ENCODE results near the gene TTC7B.
"Not testable (repeated sequence)": the region's sequence is repeated elsewhere in the genome, so short reads cannot be mapped to it uniquely, and the experiment has no call there.

TTC7B gene

GRCh38 chr14:90531497-90531896 is 284.7 kb downstream of the TTC7B start:
- no peaks in the 10 kb centered on the region for H3K79me2 ChIP-seq
- H3K4me1 ChIP-seq: peaks cover 6% of the 10 kb centered on the region
- no peak overlapping the region for H2AFZ ChIP-seq
- no peaks in the 10 kb centered on the region for H3K27me3 ChIP-seq (ENCODE audit: control insufficient read depth, insufficient read depth, low read length)
- TF ChIP-seq, protein P1, sequence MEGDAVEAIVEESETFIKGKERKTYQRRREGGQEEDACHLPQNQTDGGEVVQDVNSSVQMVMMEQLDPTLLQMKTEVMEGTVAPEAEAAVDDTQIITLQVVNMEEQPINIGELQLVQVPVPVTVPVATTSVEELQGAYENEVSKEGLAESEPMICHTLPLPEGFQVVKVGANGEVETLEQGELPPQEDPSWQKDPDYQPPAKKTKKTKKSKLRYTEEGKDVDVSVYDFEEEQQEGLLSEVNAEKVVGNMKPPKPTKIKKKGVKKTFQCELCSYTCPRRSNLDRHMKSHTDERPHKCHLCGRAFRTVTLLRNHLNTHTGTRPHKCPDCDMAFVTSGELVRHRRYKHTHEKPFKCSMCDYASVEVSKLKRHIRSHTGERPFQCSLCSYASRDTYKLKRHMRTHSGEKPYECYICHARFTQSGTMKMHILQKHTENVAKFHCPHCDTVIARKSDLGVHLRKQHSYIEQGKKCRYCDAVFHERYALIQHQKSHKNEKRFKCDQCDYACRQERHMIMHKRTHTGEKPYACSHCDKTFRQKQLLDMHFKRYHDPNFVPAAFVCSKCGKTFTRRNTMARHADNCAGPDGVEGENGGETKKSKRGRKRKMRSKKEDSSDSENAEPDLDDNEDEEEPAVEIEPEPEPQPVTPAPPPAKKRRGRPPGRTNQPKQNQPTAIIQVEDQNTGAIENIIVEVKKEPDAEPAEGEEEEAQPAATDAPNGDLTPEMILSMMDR (IDR thresholded peaks at IDR 0.05): no peak
- H3K9ac ChIP-seq: no peak overlapping the region
- no peak overlapping the region for H3K4me2 ChIP-seq (ENCODE audit: low read length)
- H3K4me3 ChIP-seq (ENCODE audit: low read depth, low read length): no peak overlapping the region
- no peak overlapping the region for H3K27ac ChIP-seq
- no peaks in the 10 kb centered on the region for H3K36me3 ChIP-seq (ENCODE audit: control insufficient read depth, insufficient read depth, low read length)
- no peaks in the 10 kb centered on the region for H3K9me3 ChIP-seq (ENCODE audit: control insufficient read depth, low read length)

DNA sequence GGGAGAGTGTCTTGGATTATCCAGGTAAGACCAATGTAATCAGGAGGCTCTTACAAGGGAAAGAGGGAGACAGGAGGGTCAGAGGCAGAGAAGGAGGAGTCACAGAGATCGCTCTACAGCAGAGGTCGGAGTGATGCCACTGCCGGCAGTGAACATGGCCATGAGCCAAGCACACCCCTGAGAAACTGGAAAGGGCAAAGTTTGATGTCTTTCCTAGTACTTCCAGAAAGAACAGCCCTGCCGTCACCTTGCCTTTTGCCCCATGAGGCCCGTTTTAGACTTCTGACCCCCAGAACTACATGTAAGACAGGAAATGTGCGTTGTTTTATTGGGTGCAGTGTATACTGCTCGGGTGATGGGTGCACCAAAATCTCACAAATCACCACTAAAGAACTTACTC is 285.7 kb downstream of the TTC7B start:
- no peak overlapping the region for H3K4me2 ChIP-seq (ENCODE audit: low read length)
- H3K9me3 ChIP-seq (ENCODE audit: control insufficient read depth, low read length): no peaks in the 10 kb centered on the region
- H3K4me3 ChIP-seq (ENCODE audit: low read depth, low read length): no peak overlapping the region
- no peaks in the 10 kb centered on the region for H3K4me1 ChIP-seq
- H3K27ac ChIP-seq: no peak overlapping the region
- no peak overlapping the region for H3K9ac ChIP-seq
- no peaks in the 10 kb centered on the region for H3K79me2 ChIP-seq
- TF ChIP-seq, protein P1 (IDR thresholded peaks at IDR 0.05): no peak
- H3K36me3 ChIP-seq (ENCODE audit: control insufficient read depth, insufficient read depth, low read length): no peaks in the 10 kb centered on the region
- H3K27me3 ChIP-seq (ENCODE audit: control insufficient read depth, insufficient read depth, low read length): no peaks in the 10 kb centered on the region
- no peak overlapping the region for H2AFZ ChIP-seq

GRCh38 chr14:90527978-90528377 is 288.3 kb downstream of the TTC7B start:
- Histone ChIP-seq H3K27me3 (ENCODE audit: control insufficient read depth, insufficient read depth, low read length) (no peaks in the 10 kb centered on the region), H3K9ac (no peak overlapping the region), H3K4me2 (ENCODE audit: low read length) (no peak overlapping the region), H3K27ac (no peak overlapping the region), H3K4me3 (ENCODE audit: low read depth, low read length) (no peak overlapping the region), H3K4me1 (no peaks in the 10 kb centered on the region), H3K9me3 (ENCODE audit: control insufficient read depth, low read length) (no peaks in the 10 kb centered on the region), H3K36me3 (ENCODE audit: control insufficient read depth, insufficient read depth, low read length) (no peaks in the 10 kb centered on the region), H3K79me2 (no peaks in the 10 kb centered on the region), H2AFZ (no peak overlapping the region)
- TF ChIP-seq, protein P1 (IDR thresholded peaks at IDR 0.05): no peak

GRCh38 chr14:90526536-90526935 is 289.7 kb downstream of the TTC7B start:
- not testable (repeated sequence) for H2AFZ ChIP-seq; H3K9ac ChIP-seq; H3K27me3 ChIP-seq (ENCODE audit: control insufficient read depth, insufficient read depth, low read length); H3K4me3 ChIP-seq (ENCODE audit: low read depth, low read length); H3K79me2 ChIP-seq; H3K4me2 ChIP-seq (ENCODE audit: low read length); H3K36me3 ChIP-seq (ENCODE audit: control insufficient read depth, insufficient read depth, low read length); H3K27ac ChIP-seq; H3K9me3 ChIP-seq (ENCODE audit: control insufficient read depth, low read length)
- H3K4me1 ChIP-seq: peaks cover 12% of the 10 kb centered on the region

DNA sequence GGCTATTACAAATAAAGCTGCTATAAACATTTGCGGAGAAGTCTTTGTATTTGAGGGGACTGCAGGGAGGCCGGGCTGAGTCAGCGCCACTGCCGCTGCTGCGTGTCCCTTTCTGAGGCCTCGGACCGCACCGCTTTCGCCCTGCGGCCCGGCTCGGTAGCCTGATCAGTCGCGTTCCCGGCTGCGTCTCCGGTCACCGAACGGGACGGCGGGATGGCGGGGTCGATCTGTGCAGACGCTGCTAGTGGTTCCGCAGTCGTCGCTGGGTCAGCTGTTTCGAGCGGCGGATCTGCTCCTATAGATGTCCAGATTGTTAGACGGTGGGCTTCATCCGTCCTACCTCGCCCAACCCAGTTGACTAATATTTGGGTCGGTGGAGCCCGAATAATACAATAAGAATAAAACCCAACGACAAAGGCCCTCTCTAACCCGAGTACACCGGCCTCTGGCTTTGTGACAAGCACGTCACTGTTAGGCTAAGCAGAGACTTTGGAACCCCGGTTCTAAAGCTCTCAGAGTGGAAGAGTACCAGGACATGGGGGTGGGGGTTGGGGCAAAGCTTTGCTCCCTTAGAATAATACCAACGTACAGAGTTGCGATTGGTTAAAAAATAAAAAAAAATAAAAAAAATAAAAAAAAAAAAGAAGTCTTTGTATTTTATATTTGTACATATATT is 290.7 kb downstream of the TTC7B start:
- H2AFZ ChIP-seq; H3K4me2 ChIP-seq (ENCODE audit: low read length); H3K36me3 ChIP-seq (ENCODE audit: control insufficient read depth, insufficient read depth, low read length); H3K9me3 ChIP-seq (ENCODE audit: control insufficient read depth, low read length); H3K79me2 ChIP-seq; H3K27me3 ChIP-seq (ENCODE audit: control insufficient read depth, insufficient read depth, low read length); H3K9ac ChIP-seq; H3K27ac ChIP-seq; H3K4me3 ChIP-seq (ENCODE audit: low read depth, low read length): not testable (repeated sequence)
- H3K4me1 ChIP-seq: peaks cover 22% of the 10 kb centered on the region

All from parathyroid adenoma (tissue), 2 donors.